Upper lobe of right lung (tissue), 1 donor: ENCODE data around the gene USP10. TPM values are rescaled to one million over a fixed set of nuclear protein-coding genes. Genes with fewer than 3 reads are reported as not detected.
"Not testable (repeated sequence)": the region's sequence is repeated elsewhere in the genome, so short reads cannot be mapped to it uniquely, and the experiment has no call there.

Experiments used
- ATAC-seq: fragments of 200-7000 bp; cut with Tn5 transposase; one replicate; pipeline ENCODE4 v1.9.1; 2020; ENCODE audit warnings: mild to moderate bottlenecking, moderate library complexity
- DNase-seq: peaks from one replicate; pipeline ENCODE4 v3.0.0-alpha.2; 2020
- H3K27ac ChIP-seq: fragments of 200-600 bp; one replicate; pipeline ENCODE4 v1.8.0; 2022
- H3K27me3 ChIP-seq: fragments of 200-600 bp; one replicate; pipeline ENCODE4 v1.8.0; 2022; ENCODE audit warnings: mild to moderate bottlenecking
- H3K36me3 ChIP-seq: fragments of 200-600 bp; one replicate; pipeline ENCODE4 v1.8.0; 2022
- H3K4me1 ChIP-seq: fragments of 200-600 bp; one replicate; pipeline ENCODE4 v1.8.0; 2022
- H3K4me3 ChIP-seq: fragments of 200-600 bp; one replicate; pipeline ENCODE4 v1.8.0; 2022; ENCODE audit warnings: mild to moderate bottlenecking
- H3K9me3 ChIP-seq: fragments of 200-600 bp; one replicate; pipeline ENCODE4 v1.8.0; 2022
- intact Hi-C: fragments of 100-400 bp; cut with DNase I; formaldehyde crosslinking; loops from one replicate; pipeline ENCODE4 v1.11.0; 2022
- total RNA-seq: library from RNA; stranded (reverse); fragmentation: NEBNext Ultra II Directional; extraction: Animal tissue kit (Norgen Biotek cat#: 25700); gene quantifications from one replicate; pipeline ENCODE4 v1.2.1, GENCODE V29; 2021
- TF ChIP-seq, protein P1 (sequence below): fragments of 200-600 bp; IDR thresholded peaks from one replicate; pipeline ENCODE4 v1.8.0; 2022; ENCODE audit warnings: antibody characterized with exemption
- donor health status: DM: no; HTN: yes; CAD: no; lungs with severe emphysema.

USP10 gene
- total RNA-seq, 1 donor from 2014 or later, result 59.6 TPM

DNA sequence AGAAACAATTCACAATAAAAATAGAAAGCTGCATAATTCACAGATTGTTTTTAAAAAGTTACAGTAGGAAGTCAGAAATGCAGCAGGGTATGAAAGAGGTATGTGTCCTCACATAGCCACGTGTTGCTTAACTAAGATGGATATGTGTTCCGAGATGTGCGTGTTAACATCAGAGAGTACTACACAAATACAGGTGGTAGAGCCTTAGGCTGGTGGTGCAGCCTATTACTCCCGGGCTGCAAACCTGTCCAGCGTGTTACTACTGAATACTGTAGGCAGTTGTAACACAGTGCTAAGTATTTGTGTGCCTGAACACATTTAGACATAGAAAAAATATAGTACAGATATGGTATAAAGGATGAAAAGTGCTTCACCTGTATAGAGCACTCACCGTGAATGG is 46.4 kb downstream of the USP10 start:
- Histone ChIP-seq H3K4me3 (no peak overlapping the region), H3K36me3 (peaks cover 21% of the 10 kb centered on the region), H3K27me3 (no peaks in the 10 kb centered on the region), H3K4me1 (peaks cover 16% of the 10 kb centered on the region), H3K27ac (no peak overlapping the region), H3K9me3 (no peaks in the 10 kb centered on the region)
- intact Hi-C loops, result no loop called here
- no peak for DNase-seq
- ATAC-seq, result no peak
- TF ChIP-seq, protein P1, sequence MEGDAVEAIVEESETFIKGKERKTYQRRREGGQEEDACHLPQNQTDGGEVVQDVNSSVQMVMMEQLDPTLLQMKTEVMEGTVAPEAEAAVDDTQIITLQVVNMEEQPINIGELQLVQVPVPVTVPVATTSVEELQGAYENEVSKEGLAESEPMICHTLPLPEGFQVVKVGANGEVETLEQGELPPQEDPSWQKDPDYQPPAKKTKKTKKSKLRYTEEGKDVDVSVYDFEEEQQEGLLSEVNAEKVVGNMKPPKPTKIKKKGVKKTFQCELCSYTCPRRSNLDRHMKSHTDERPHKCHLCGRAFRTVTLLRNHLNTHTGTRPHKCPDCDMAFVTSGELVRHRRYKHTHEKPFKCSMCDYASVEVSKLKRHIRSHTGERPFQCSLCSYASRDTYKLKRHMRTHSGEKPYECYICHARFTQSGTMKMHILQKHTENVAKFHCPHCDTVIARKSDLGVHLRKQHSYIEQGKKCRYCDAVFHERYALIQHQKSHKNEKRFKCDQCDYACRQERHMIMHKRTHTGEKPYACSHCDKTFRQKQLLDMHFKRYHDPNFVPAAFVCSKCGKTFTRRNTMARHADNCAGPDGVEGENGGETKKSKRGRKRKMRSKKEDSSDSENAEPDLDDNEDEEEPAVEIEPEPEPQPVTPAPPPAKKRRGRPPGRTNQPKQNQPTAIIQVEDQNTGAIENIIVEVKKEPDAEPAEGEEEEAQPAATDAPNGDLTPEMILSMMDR, result no peak

DNA sequence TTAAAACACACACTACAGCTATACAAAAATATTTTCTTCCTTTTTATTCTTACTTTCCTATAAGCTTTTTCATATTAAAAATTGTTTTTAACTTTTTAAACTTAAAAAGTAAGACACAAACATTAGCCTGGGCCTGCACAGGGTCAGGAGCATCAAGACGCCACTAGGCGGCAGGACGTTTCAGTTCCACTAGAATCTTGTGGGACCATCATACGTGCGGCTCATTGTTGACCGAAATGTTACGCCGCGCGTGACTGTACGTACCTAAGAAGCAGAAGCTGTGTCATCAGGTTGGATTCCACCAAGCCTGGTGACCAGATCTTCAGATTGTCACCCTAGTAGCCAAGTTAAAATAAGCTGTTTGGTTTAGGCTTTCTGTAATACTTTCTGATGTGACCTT is 47.1 kb downstream of the USP10 start:
- TF ChIP-seq, protein P1, result peak; percentile 9
- DNase-seq (no peak), ATAC-seq (no peak)
- intact Hi-C loops, result no loop called here
- no peaks in the 10 kb centered on the region for H3K27me3 ChIP-seq
- H3K4me1 ChIP-seq, result peaks cover 16% of the 10 kb centered on the region
- peaks cover 21% of the 10 kb centered on the region for H3K36me3 ChIP-seq
- H3K27ac ChIP-seq, result no peak overlapping the region
- H3K4me3 ChIP-seq, result no peak overlapping the region
- no peaks in the 10 kb centered on the region for H3K9me3 ChIP-seq

DNA sequence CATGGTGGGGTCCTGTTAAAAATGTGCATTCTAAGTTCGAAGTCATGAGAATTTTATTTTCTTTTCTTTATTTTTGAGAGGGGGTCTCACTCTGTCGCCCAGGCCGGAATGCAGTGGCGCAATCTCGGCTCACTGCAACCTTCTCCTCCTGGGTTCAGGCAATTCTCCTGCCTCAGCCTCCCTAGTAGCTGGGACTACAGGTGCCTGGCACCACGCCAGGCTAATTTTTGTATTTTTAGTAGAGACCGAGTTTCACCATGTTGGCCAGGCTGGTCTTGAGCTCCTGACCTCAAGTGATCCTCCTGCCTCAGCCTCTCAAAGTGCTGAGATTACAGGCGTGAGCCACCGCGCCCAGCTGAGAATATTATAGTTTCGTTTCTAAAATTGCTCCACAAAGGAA is 48.4 kb downstream of the USP10 start:
- H3K27ac ChIP-seq, H3K27me3 ChIP-seq, ATAC-seq, H3K4me3 ChIP-seq, intact Hi-C loops, DNase-seq, H3K9me3 ChIP-seq: not testable (repeated sequence)
- Histone ChIP-seq H3K36me3 (peaks cover 21% of the 10 kb centered on the region), H3K4me1 (peaks cover 21% of the 10 kb centered on the region)

DNA sequence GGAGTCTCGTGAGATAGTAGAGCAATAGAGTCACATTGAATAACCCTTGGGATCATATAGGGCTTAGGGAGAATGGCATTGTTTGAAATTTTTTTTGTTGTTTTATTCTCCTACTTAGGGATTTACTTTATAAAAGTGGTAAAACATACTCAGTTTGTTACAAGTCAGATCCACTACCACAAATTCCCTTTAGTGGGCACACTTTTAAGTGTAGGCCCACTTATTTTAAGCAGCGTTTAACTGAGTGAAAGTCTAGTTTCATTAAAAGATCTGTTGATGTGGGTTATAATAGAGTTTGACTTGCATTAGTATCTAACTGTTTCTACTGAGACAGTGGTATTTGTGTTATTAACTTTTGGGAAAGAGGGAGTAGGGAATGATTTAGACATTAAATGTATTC is 49.3 kb downstream of the USP10 start:
- peak overlapping the region; percentile 24 for H3K27ac ChIP-seq
- ATAC-seq (no peak), DNase-seq (no peak)
- no peak overlapping the region for H3K4me3 ChIP-seq
- intact Hi-C loops, result no loop called here
- no peaks in the 10 kb centered on the region for H3K27me3 ChIP-seq
- TF ChIP-seq, protein P1, result no peak
- H3K4me1 ChIP-seq, result peaks cover 21% of the 10 kb centered on the region
- H3K36me3 ChIP-seq, result peaks cover 21% of the 10 kb centered on the region
- H3K9me3 ChIP-seq, result no peaks in the 10 kb centered on the region

DNA sequence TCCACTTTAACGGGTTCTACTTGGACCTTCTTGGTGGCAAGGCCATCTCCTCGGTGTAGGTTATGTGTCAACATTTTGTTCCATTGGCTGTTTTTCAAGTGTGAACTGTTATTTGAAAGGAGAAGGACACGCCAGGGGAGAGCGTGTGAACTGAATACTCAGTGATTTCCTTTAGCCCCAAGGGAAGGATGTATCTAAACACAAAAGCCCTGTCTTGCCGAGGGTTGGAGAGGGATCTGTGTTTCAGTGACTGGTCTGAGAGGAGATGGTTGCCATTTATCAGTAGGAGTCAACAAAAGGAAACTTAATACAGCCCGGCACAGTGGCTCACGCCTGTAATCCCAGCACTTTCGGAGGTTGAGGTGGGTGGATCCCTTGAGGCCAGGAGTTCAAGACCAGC is 50.0 kb downstream of the USP10 start:
- H3K9me3 ChIP-seq, result no peaks in the 10 kb centered on the region
- ATAC-seq (no peak), DNase-seq (no peak)
- H3K27me3 ChIP-seq, result no peaks in the 10 kb centered on the region
- H3K4me1 ChIP-seq, result peaks cover 24% of the 10 kb centered on the region
- H3K4me3 ChIP-seq, result no peak overlapping the region
- intact Hi-C loops, result no loop called here
- peak overlapping the region; percentile 24 for H3K27ac ChIP-seq
- peaks cover 21% of the 10 kb centered on the region for H3K36me3 ChIP-seq
- TF ChIP-seq, protein P1, result no peak

DNA sequence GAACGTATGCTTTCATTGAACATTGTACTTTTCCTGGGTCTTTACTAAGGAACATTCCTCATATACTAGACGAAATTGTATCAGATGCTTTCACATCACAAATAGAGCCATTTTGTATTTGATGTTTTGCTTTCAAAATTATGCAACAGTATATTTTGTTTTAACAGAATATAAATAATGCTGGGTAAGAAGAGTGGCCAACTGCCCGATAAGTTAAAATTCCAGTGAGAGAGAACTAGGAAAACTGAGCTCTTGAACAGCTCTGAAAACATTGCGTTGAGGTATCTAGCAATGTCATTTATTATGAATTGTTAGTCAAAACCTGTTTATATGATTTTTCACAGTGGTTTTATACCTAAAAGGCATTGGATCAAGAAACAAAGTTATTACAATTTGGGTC is 50.8 kb downstream of the USP10 start:
- TF ChIP-seq, protein P1, result no peak
- Histone ChIP-seq H3K27ac (no peak overlapping the region), H3K27me3 (no peaks in the 10 kb centered on the region), H3K4me1 (peaks cover 26% of the 10 kb centered on the region), H3K4me3 (no peak overlapping the region), H3K36me3 (peaks cover 17% of the 10 kb centered on the region), H3K9me3 (no peaks in the 10 kb centered on the region)
- DNase-seq (no peak), ATAC-seq (no peak)
- intact Hi-C loops, result no loop called here
